Measurements from ENCODE around the gene FANCE. TPM values are rescaled to one million over a fixed set of nuclear protein-coding genes. Genes with fewer than 3 reads are reported as not detected.

Gene FANCE
- total and polyA plus RNA-seq, 2 donors (not counting 1 experiment from before 2014, with no cell fraction given): 9.2 to 12.8 TPM

DNA sequence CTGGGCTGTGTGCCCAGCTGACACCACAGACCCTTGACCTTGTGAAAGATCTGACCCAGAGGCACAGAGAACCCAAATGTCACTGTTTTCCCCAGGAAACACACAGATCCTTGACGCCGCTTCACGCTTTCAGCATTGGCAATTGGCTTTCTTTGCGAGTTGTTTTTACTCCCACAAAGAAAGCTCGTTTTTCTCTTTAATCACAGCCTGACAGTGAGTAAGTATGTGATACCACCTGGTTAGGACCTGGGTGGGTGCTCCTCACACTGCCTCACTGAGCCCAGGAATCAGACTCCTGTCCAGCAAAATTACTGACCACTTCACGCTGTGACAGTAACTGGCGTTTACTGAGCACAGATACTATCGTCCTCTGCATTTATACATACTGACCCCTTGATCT, 29.1 kb downstream of the FANCE start:
- 100% methylated on average over 6 of the region's 8 CpGs for WGBS (ENCODE audit: insufficient coverage)
- H3K27me3 Mint-ChIP-seq: no peaks in the 10 kb centered on the region
- Histone ChIP-seq H3K79me2 (ENCODE audit: control insufficient read depth, insufficient read depth, low read length) (no peaks in the 10 kb centered on the region), H3K4me2 (replicated peaks; ENCODE audit: low read depth, low read length, poor library complexity, severe bottlenecking) (no peak overlapping the region), H3K4me3 (ENCODE audit: control extremely low read depth in 1 of 5, extremely low read depth in 1 of 5, insufficient read depth in 1 of 5, low read depth in 2 of 5, low read length in 4 of 5) (no peak overlapping the region), H3K27ac (ENCODE audit: low read length in 2 of 2) (no peak overlapping the region), H3K9ac (ENCODE audit: low read length) (no peak overlapping the region), H3K9me3 (ENCODE audit: control extremely low read depth in 1 of 3, control insufficient read depth in 2 of 3, insufficient read depth in 1 of 3, low read length in 2 of 3) (no peaks in the 10 kb centered on the region), H3K4me1 (ENCODE audit: control insufficient read depth in 2 of 2, insufficient read depth in 2 of 2, low read length in 2 of 2) (no peaks in the 10 kb centered on the region), H4K20me1 (ENCODE audit: control insufficient read depth, insufficient read depth, low read length, poor library complexity, severe bottlenecking) (no peaks in the 10 kb centered on the region), H3K36me3 (replicated peaks in 1 of 2; ENCODE audit: control extremely low read depth in 1 of 2, control insufficient read depth in 1 of 2, extremely low read depth in 1 of 2, insufficient read depth in 2 of 2, low read length in 1 of 2) (no peaks in the 10 kb centered on the region), H2AFZ (ENCODE audit: insufficient read depth, low read depth, low read length, poor library complexity, severe bottlenecking) (no peak overlapping the region), H3K27me3 (replicated peaks in 1 of 4; ENCODE audit: control extremely low read depth in 1 of 4, control insufficient read depth in 3 of 4, insufficient read depth in 4 of 4, low read length in 3 of 4) (no peaks in the 10 kb centered on the region)
- no peaks in the 10 kb centered on the region for H3K9me3 Mint-ChIP-seq (ENCODE audit: insufficient read depth)
- intact Hi-C loops (cut with micrococcal nuclease): no loop called here
- DNase-seq (no peak), ATAC-seq (ENCODE audit: low read depth) (no peak)
- ChIA-PET CTCF (interaction anchor here (0.6 to 1.5 kb wide), 2 partner anchors 30 to 82 kb away, joined by 3 read pairs; no protein-coding TSS in a partner anchor), POLR2A (no interaction called here)
- no peak overlapping the region for H3K4me3 Mint-ChIP-seq
- TF ChIP-seq, protein P1, sequence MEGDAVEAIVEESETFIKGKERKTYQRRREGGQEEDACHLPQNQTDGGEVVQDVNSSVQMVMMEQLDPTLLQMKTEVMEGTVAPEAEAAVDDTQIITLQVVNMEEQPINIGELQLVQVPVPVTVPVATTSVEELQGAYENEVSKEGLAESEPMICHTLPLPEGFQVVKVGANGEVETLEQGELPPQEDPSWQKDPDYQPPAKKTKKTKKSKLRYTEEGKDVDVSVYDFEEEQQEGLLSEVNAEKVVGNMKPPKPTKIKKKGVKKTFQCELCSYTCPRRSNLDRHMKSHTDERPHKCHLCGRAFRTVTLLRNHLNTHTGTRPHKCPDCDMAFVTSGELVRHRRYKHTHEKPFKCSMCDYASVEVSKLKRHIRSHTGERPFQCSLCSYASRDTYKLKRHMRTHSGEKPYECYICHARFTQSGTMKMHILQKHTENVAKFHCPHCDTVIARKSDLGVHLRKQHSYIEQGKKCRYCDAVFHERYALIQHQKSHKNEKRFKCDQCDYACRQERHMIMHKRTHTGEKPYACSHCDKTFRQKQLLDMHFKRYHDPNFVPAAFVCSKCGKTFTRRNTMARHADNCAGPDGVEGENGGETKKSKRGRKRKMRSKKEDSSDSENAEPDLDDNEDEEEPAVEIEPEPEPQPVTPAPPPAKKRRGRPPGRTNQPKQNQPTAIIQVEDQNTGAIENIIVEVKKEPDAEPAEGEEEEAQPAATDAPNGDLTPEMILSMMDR (IDR thresholded peaks at IDR 0.05): no peak
- no peak for TF ChIP-seq EZH2 (IDR thresholded peaks at IDR 0.05; ENCODE audit: borderline replicate concordance, insufficient read depth, low read depth, low read length, poor library complexity, severe bottlenecking)
- no peaks in the 10 kb centered on the region for H3K4me1 Mint-ChIP-seq
- H3K27ac Mint-ChIP-seq: no peak overlapping the region

- Histone ChIP-seq H3K36me3 (replicated peaks in 1 of 2; ENCODE audit: control extremely low read depth in 1 of 2, control insufficient read depth in 1 of 2, extremely low read depth in 1 of 2, insufficient read depth in 2 of 2, low read length in 1 of 2) (no peaks in the 10 kb centered on the region), H3K9me3 (ENCODE audit: control extremely low read depth in 1 of 3, control insufficient read depth in 2 of 3, insufficient read depth in 1 of 3, low read length in 2 of 3) (no peaks in the 10 kb centered on the region), H4K20me1 (ENCODE audit: control insufficient read depth, insufficient read depth, low read length, poor library complexity, severe bottlenecking) (no peaks in the 10 kb centered on the region), H3K27ac (ENCODE audit: low read length in 2 of 2) (no peak overlapping the region), H3K4me1 (ENCODE audit: control insufficient read depth in 2 of 2, insufficient read depth in 2 of 2, low read length in 2 of 2) (no peaks in the 10 kb centered on the region), H3K9ac (ENCODE audit: low read length) (no peak overlapping the region), H3K79me2 (ENCODE audit: control insufficient read depth, insufficient read depth, low read length) (no peaks in the 10 kb centered on the region), H3K27me3 (replicated peaks in 1 of 4; ENCODE audit: control extremely low read depth in 1 of 4, control insufficient read depth in 3 of 4, insufficient read depth in 4 of 4, low read length in 3 of 4) (no peaks in the 10 kb centered on the region), H3K4me3 (ENCODE audit: control extremely low read depth in 1 of 5, extremely low read depth in 1 of 5, insufficient read depth in 1 of 5, low read depth in 2 of 5, low read length in 4 of 5) (no peak overlapping the region), H3K4me2 (replicated peaks; ENCODE audit: low read depth, low read length, poor library complexity, severe bottlenecking) (no peak overlapping the region), H2AFZ (ENCODE audit: insufficient read depth, low read depth, low read length, poor library complexity, severe bottlenecking) (no peak overlapping the region)
- no peak for ATAC-seq (ENCODE audit: low read depth)
- Mint-ChIP-seq H3K4me1 (no peaks in the 10 kb centered on the region), H3K27ac (no peak overlapping the region), H3K4me3 (no peak overlapping the region), H3K9me3 (ENCODE audit: insufficient read depth) (no peaks in the 10 kb centered on the region), H3K27me3 (no peaks in the 10 kb centered on the region)
- ChIA-PET CTCF (interaction anchor here (0.6 to 1.4 kb wide), 2 partner anchors 68 to 187 kb away, joined by 3 to 4 read pairs; no protein-coding TSS in a partner anchor), POLR2A (no interaction called here)
- WGBS (ENCODE audit: insufficient coverage): 96% methylated on average over 4 of the region's 4 CpGs
- TF ChIP-seq EZH2 (IDR thresholded peaks at IDR 0.05; ENCODE audit: borderline replicate concordance, insufficient read depth, low read depth, low read length, poor library complexity, severe bottlenecking): no peak
- TF ChIP-seq, protein P1 (IDR thresholded peaks at IDR 0.05): no peak
- intact Hi-C loops (cut with micrococcal nuclease): no loop called here
- no peak for DNase-seq
These were observed 30.9 kb downstream of the FANCE start for GRCh38 chr6:35483062-35483461.

All from B cell (primary cell).